Head of caudate nucleus (tissue), 42 donors: Measurements from ENCODE around the gene RSPH3.
"Not testable (repeated sequence)": the region's sequence is repeated elsewhere in the genome, so short reads cannot be mapped to it uniquely, and the experiment has no call there.

Experiments used
- DNase-seq, 42 donors: peaks; one replicate each; pipeline versions ENCODE4 v3.0.0 to v3.0.0-alpha.2; 2020 to 2021; ENCODE audit warnings: mixed read lengths in 7 of 42
- intact Hi-C: fragments of 100-400 bp; cut with DNase I; formaldehyde crosslinking; loops from one replicate; pipeline ENCODE4 v1.15.0; 2022

RSPH3 gene

GRCh38 chr6:159033160-159034049 lies 33.4 kb upstream of the RSPH3 start:
- no peak for DNase-seq
- intact Hi-C loops, result no loop called here

DNA sequence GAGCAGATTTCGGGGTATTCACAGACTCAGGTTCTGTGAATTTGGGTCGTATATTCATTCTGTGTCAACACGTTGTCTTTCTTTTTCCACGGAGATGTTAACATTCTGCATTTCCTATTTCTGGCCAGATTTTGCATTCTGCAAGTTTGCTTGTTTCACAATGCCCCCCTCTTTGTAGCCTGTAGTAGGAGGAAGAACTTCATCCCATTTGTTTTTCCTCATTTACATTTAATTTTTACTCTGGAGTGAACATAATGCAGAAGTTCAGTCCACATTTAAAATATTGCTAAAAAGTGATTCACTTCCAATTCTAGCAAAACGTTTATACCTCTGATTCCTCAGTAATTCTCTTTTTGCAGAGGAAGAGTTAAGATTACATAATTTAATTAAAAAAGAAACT lies 31.8 kb upstream of the RSPH3 start:
- intact Hi-C loops, result no loop called here
- no peak for DNase-seq

DNA sequence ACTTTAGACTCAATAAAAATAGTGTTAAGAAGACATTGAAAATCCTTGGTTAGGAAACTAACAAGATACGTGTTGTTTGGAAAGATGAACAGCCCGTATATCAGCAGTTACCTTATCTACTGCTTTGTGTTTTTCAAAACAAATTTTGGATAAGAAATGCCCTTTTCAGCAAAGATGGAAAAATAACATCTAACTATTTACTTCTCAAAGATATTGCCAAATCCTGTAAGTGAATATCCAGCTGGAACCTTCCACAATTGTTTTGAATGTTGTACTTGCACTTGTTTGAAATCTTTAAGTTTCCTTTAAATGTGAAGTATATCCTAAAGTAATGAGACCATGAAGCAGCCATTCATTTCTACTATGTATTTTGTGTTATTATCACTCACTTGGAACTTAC lies 30.2 kb upstream of the RSPH3 start:
- no peak for DNase-seq
- intact Hi-C loops, result no loop called here

GRCh38 chr6:159025224-159025623 lies 25.2 kb upstream of the RSPH3 start:
- intact Hi-C loops, DNase-seq: not testable (repeated sequence)

GRCh38 chr6:159023893-159024292 lies 23.9 kb upstream of the RSPH3 start:
- intact Hi-C loops, result no loop called here
- DNase-seq, result no peak

GRCh38 chr6:159020011-159020410 lies 20.0 kb upstream of the RSPH3 start:
- DNase-seq, result no peak
- intact Hi-C loops, result no loop called here

- intact Hi-C loops, result no loop called here
- DNase-seq, result no peak
Measured at GRCh38 chr6:159017757-159018559, 18.0 kb upstream of the RSPH3 start.

GRCh38 chr6:159014406-159014805 lies 14.4 kb upstream of the RSPH3 start:
- intact Hi-C loops, result no loop called here

GRCh38 chr6:159013229-159013628 lies 13.2 kb upstream of the RSPH3 start:
- no peak for DNase-seq
- intact Hi-C loops, result no loop called here

More at GRCh38 chr6:159014406-159014805, 14.4 kb upstream of the RSPH3 start:
- DNase-seq, result no peak

DNA sequence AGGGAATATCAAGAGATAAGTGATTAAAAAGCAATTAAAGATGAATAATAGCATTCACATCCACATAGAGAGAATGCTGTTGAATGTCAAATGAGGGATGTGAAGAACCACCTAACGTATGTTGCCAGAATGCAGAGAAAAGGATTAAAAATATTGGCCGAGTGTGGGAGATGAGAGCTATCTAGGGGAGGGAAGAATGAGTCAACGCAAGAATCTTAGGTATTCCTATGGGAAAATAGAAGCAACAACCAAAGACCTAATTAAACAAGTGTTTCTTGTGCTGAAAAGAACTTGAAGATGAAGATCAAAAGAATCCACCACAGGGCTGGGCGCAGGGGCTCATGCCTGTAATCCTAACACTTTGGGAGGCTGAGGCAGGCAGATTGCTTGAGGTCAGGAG lies 12.2 kb upstream of the RSPH3 start:
- intact Hi-C loops, result no loop called here
- no peak for DNase-seq

GRCh38 chr6:159010037-159010612 lies 10.1 kb upstream of the RSPH3 start:
- DNase-seq, intact Hi-C loops: not testable (repeated sequence)

DNA sequence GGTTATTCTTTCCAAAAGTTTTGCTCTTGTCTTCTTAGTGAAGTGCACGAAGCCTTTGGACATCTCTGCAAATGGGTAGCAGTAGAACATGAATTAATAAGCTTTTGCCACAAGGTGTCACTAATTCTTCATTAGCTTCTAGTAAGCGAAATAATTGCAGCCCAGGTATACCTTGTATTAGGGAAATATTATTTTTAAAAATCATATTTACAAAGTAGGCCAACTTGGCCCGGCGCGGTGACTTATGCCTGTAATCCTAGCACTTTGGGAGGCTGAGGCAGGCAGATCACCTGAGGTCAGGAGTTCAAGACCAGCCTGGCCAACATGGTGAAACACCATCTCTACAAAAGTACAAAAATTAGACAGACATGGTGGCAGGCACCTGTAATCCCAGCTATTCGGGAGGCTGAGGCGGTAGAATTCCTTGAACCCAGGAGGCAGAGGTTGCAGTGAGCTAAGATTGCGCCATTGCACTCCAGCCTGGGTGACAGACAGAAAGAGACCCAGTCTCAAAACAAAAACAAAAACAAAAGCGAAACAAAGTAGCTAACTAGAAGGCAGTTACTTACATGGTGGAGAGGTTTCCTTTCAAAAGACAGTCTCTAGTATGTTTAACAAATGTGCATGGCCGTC lies 8.8 kb upstream of the RSPH3 start:
- no peak for DNase-seq
- intact Hi-C loops, result no loop called here

- intact Hi-C loops, result no loop called here
- DNase-seq, result no peak
Measured at GRCh38 chr6:159007510-159007909, 7.5 kb upstream of the RSPH3 start.

DNA sequence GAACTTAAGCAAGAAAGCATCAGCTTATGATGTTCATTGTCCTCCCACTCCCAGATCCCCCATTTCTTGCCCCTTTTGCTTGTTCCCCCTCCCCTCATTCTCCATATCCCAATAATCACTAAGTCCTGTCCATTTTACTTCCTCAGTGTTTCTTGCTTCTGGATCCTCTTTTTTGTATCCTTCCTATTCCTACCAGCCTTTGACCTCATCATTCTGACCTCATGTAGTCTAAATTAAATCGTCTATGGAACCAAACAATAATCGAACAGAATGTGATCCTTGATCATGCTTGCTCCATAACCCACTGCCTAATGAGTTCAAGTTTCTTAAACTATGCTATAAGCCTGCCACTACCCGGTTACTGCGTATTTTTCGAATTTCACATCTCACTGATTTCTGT lies 5.4 kb upstream of the RSPH3 start:
- intact Hi-C loops, result no loop called here

GRCh38 chr6:159004592-159004991 lies 4.6 kb upstream of the RSPH3 start:
- no peak for DNase-seq
- intact Hi-C loops, result no loop called here

More for the DNA sequence above, 5.4 kb upstream of the RSPH3 start:
- DNase-seq, result no peak

- peak in 8 of 42 donors; percentile 20 to 52 (median 26) for DNase-seq
- intact Hi-C loops, result no loop called here
Measured at GRCh38 chr6:159002432-159003155, 2.6 kb upstream of the RSPH3 start.

DNA sequence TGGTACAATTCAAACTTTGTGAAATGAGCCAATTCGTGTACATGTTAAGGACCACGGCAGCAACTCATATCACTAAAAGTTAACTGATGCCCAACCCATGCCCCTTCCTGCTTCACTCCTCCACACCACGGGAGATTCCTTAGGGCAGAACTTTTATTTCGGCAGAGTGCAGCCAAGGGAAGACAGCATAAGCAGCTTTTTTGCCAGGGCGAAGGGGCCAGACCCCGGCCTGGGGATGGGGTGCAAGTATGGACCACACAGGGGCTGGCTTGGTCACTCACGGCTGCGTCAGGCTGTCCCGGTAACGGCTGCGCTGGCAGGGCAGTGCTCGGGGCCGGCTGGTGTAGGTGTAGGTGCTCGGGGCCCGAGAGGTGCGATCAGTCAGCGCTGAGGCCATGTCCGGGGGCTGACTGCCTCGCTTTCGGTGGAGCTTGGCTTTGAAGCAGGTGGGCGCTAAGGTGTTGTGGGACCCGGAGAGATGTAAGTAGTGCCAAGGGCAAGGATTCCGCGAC lies 792 bp downstream of the RSPH3 start:
- intact Hi-C loops, result no loop called here
- DNase-seq, result peak in 3 of 42 donors; percentile 7 to 29 (median 19)

- DNase-seq, result no peak
- intact Hi-C loops, result no loop called here
Measured at GRCh38 chr6:158996856-158997255, 3.1 kb downstream of the RSPH3 start.

DNA sequence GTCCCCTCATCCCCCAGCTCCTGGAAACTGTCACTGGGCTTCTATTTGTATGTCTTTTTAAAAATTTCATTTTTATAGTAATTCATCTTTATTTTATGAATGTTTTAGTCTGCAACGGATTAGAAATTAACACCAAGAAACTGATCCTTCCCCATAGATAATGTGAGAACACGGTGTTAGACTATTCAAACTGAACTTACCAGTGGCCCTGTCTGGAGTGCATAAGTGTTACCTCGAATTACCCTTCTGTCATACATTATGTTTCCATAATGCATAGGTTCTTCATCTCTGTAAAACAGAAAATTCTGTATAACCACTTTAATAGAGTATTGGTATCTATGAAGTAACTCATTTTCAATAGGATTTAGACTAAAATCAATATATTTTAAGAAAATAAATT lies 6.4 kb downstream of the RSPH3 start:
- DNase-seq, result no peak
- intact Hi-C loops, result no loop called here
